ENCODE measurements around the gene FTO. TPM values are rescaled to one million over a fixed set of nuclear protein-coding genes. Genes with fewer than 3 reads are reported as not detected.

The FTO gene
- polyA plus RNA-seq, 1 donor from 2014 or later: 80.1 TPM

DNA sequence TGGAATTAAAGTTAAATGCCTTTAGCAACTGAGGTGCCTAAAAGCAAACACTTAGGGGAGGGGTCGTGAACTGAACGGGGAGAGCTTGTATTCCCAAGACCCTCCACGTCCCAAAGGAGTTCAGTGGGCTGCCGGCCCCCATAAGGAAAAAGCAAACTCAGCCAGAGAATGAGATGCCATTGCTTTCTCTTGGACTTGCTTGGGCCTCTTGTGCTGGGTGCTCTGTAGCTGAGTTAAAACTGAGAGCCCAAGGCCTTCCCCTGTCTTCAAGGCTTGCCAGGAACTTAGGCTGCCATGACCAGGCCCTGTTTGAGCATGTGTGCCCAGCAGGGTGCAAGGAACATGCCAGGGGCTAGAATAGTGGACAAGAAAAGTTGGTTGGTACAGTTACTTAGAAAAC, 382.8 kb downstream of the FTO start:
- H3K36me3 ChIP-seq (ENCODE audit: insufficient read depth, low read length): no peaks in the 10 kb centered on the region
- no peak overlapping the region for H3K4me3 ChIP-seq (ENCODE audit: low read length)
- H3K9me2 ChIP-seq (ENCODE audit: insufficient read depth, low read length): no peaks in the 10 kb centered on the region
- H4K20me1 ChIP-seq (ENCODE audit: insufficient read depth): no peaks in the 10 kb centered on the region
- no peak overlapping the region for H3K27ac ChIP-seq (ENCODE audit: low read length)
- H3F3A ChIP-seq (ENCODE audit: insufficient read depth, low read length, poor library complexity, severe bottlenecking): no peaks in the 10 kb centered on the region
- no peak for TF ChIP-seq POLR2AphosphoS5 (IDR thresholded peaks at IDR 0.05)
- no peak for TF ChIP-seq MXI1 (conservative IDR thresholded peaks at IDR 0.05; ENCODE audit: poor library complexity, severe bottlenecking)
- TF ChIP-seq EP300 (conservative IDR thresholded peaks at IDR 0.05; ENCODE audit: poor library complexity, severe bottlenecking): no peak
- TF ChIP-seq SMC3 (conservative IDR thresholded peaks at IDR 0.05; ENCODE audit: poor library complexity): no peak
- TF ChIP-seq TAF1 (IDR thresholded peaks at IDR 0.05; ENCODE audit: low read depth): no peak
- TF ChIP-seq, protein P1, sequence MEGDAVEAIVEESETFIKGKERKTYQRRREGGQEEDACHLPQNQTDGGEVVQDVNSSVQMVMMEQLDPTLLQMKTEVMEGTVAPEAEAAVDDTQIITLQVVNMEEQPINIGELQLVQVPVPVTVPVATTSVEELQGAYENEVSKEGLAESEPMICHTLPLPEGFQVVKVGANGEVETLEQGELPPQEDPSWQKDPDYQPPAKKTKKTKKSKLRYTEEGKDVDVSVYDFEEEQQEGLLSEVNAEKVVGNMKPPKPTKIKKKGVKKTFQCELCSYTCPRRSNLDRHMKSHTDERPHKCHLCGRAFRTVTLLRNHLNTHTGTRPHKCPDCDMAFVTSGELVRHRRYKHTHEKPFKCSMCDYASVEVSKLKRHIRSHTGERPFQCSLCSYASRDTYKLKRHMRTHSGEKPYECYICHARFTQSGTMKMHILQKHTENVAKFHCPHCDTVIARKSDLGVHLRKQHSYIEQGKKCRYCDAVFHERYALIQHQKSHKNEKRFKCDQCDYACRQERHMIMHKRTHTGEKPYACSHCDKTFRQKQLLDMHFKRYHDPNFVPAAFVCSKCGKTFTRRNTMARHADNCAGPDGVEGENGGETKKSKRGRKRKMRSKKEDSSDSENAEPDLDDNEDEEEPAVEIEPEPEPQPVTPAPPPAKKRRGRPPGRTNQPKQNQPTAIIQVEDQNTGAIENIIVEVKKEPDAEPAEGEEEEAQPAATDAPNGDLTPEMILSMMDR (IDR thresholded peaks at IDR 0.05; ENCODE audit: poor library complexity, severe bottlenecking): no peak
- TF ChIP-seq EZH2 (IDR thresholded peaks at IDR 0.05; ENCODE audit: borderline replicate concordance, insufficient read depth, low read length, poor library complexity, severe bottlenecking): no peak
- no peak for TF ChIP-seq RAD21 (conservative IDR thresholded peaks at IDR 0.05)
- TF ChIP-seq, protein P2, sequence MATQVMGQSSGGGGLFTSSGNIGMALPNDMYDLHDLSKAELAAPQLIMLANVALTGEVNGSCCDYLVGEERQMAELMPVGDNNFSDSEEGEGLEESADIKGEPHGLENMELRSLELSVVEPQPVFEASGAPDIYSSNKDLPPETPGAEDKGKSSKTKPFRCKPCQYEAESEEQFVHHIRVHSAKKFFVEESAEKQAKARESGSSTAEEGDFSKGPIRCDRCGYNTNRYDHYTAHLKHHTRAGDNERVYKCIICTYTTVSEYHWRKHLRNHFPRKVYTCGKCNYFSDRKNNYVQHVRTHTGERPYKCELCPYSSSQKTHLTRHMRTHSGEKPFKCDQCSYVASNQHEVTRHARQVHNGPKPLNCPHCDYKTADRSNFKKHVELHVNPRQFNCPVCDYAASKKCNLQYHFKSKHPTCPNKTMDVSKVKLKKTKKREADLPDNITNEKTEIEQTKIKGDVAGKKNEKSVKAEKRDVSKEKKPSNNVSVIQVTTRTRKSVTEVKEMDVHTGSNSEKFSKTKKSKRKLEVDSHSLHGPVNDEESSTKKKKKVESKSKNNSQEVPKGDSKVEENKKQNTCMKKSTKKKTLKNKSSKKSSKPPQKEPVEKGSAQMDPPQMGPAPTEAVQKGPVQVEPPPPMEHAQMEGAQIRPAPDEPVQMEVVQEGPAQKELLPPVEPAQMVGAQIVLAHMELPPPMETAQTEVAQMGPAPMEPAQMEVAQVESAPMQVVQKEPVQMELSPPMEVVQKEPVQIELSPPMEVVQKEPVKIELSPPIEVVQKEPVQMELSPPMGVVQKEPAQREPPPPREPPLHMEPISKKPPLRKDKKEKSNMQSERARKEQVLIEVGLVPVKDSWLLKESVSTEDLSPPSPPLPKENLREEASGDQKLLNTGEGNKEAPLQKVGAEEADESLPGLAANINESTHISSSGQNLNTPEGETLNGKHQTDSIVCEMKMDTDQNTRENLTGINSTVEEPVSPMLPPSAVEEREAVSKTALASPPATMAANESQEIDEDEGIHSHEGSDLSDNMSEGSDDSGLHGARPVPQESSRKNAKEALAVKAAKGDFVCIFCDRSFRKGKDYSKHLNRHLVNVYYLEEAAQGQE (IDR thresholded peaks at IDR 0.05; ENCODE audit: borderline replicate concordance): no peak
- no peak overlapping the region for H3K9ac ChIP-seq (ENCODE audit: low read length)
- no peak overlapping the region for H2AFZ ChIP-seq (ENCODE audit: low read depth, low read length)
- H3K79me2 ChIP-seq (replicated peaks; ENCODE audit: insufficient read depth, low read length): no peaks in the 10 kb centered on the region
- peaks cover 3% of the 10 kb centered on the region for H3K9me3 ChIP-seq (ENCODE audit: low read length)
- no peaks in the 10 kb centered on the region for H3K27me3 ChIP-seq (ENCODE audit: insufficient read depth, low read depth, low read length)
- H3K4me2 ChIP-seq (ENCODE audit: low read length): no peak overlapping the region

DNA sequence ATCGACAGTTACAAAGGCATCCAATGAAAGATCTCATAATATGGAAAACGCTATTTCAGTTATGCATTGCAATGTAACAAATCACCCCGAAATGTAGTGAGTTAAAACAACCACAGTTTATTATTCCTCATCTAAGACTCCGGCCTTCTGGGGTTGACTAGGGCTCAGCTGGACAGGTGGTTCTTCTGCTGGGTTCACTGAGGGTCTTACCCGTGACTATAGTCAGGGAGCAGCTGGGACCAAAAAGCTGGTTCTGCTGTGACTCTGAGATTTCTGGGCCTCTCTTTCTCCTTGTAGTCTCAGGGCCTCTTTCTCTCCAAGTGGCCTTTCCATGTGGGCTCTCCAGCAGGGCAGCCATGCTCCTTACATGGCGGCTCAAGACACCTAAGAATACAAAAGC, 386.6 kb downstream of the FTO start:
- H3K27ac ChIP-seq (ENCODE audit: low read length): no peak overlapping the region
- no peaks in the 10 kb centered on the region for H3K36me3 ChIP-seq (ENCODE audit: insufficient read depth, low read length)
- H3K79me2 ChIP-seq (replicated peaks; ENCODE audit: insufficient read depth, low read length): no peaks in the 10 kb centered on the region
- no peak overlapping the region for H3K4me3 ChIP-seq (ENCODE audit: low read length)
- H3K9me3 ChIP-seq (ENCODE audit: low read length): peaks cover 3% of the 10 kb centered on the region
- no peaks in the 10 kb centered on the region for H3K9me2 ChIP-seq (ENCODE audit: insufficient read depth, low read length)
- H4K20me1 ChIP-seq (ENCODE audit: insufficient read depth): no peaks in the 10 kb centered on the region
- H3F3A ChIP-seq (ENCODE audit: insufficient read depth, low read length, poor library complexity, severe bottlenecking): no peaks in the 10 kb centered on the region
- no peaks in the 10 kb centered on the region for H3K27me3 ChIP-seq (ENCODE audit: insufficient read depth, low read depth, low read length)
- no peak overlapping the region for H2AFZ ChIP-seq (ENCODE audit: low read depth, low read length)
- TF ChIP-seq MXI1 (conservative IDR thresholded peaks at IDR 0.05; ENCODE audit: poor library complexity, severe bottlenecking) (no peak), SMC3 (conservative IDR thresholded peaks at IDR 0.05; ENCODE audit: poor library complexity) (no peak)
- no peak overlapping the region for H3K4me2 ChIP-seq (ENCODE audit: low read length)
- H3K9ac ChIP-seq (ENCODE audit: low read length): no peak overlapping the region

DNA sequence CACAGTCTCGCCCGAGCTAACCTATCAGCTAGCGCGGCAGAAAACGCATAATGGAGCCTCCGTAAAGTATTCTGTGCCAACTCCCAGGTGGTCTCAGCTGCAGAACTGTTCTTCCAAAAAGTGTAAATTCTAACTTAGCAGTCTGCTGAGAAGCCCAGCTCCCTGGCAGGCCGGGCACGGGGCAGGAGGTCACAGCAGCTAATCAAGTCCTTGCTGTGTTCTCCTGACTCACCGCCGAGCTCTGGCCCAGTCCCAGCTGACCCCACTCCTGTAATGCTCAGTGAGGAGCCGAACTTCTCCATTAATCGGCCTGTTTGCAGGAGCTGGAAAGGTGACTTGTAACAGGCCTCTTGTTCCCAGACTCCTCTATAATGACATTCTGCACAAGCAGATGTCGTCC, 389.3 kb downstream of the FTO start:
- H3K9me3 ChIP-seq (ENCODE audit: low read length): peaks cover 3% of the 10 kb centered on the region
- no peaks in the 10 kb centered on the region for H3K79me2 ChIP-seq (replicated peaks; ENCODE audit: insufficient read depth, low read length)
- no peaks in the 10 kb centered on the region for H3K27me3 ChIP-seq (ENCODE audit: insufficient read depth, low read depth, low read length)
- no peak for TF ChIP-seq POLR2AphosphoS5 (IDR thresholded peaks at IDR 0.05)
- no peak for TF ChIP-seq EP300 (conservative IDR thresholded peaks at IDR 0.05; ENCODE audit: poor library complexity, severe bottlenecking)
- TF ChIP-seq, protein P1 (IDR thresholded peaks at IDR 0.05; ENCODE audit: poor library complexity, severe bottlenecking): no peak
- no peak for TF ChIP-seq SMC3 (conservative IDR thresholded peaks at IDR 0.05; ENCODE audit: poor library complexity)
- TF ChIP-seq, protein P2 (IDR thresholded peaks at IDR 0.05; ENCODE audit: borderline replicate concordance): no peak
- TF ChIP-seq MXI1 (conservative IDR thresholded peaks at IDR 0.05; ENCODE audit: poor library complexity, severe bottlenecking): no peak
- no peak for TF ChIP-seq EZH2 (IDR thresholded peaks at IDR 0.05; ENCODE audit: borderline replicate concordance, insufficient read depth, low read length, poor library complexity, severe bottlenecking)
- no peak for TF ChIP-seq RAD21 (conservative IDR thresholded peaks at IDR 0.05)
- no peak for TF ChIP-seq TAF1 (IDR thresholded peaks at IDR 0.05; ENCODE audit: low read depth)
- no peak overlapping the region for H3K27ac ChIP-seq (ENCODE audit: low read length)
- no peak overlapping the region for H3K4me2 ChIP-seq (ENCODE audit: low read length)
- no peak overlapping the region for H2AFZ ChIP-seq (ENCODE audit: low read depth, low read length)
- H3F3A ChIP-seq (ENCODE audit: insufficient read depth, low read length, poor library complexity, severe bottlenecking): no peaks in the 10 kb centered on the region
- H3K9me2 ChIP-seq (ENCODE audit: insufficient read depth, low read length): no peaks in the 10 kb centered on the region
- no peak overlapping the region for H3K9ac ChIP-seq (ENCODE audit: low read length)
- no peaks in the 10 kb centered on the region for H4K20me1 ChIP-seq (ENCODE audit: insufficient read depth)
- no peak overlapping the region for H3K4me3 ChIP-seq (ENCODE audit: low read length)
- H3K36me3 ChIP-seq (ENCODE audit: insufficient read depth, low read length): no peaks in the 10 kb centered on the region

Measured in neural cell (in vitro differentiated cells).